HG03045 (cell line): ENCODE results near the gene MUC20.
"Not testable (repeated sequence)": the region's sequence is repeated elsewhere in the genome, so short reads cannot be mapped to it uniquely, and the experiment has no call there.

ENCODE experiments used
- ATAC-seq: cut with Tn5 transposase; IDR thresholded peaks from one replicate; pipeline ENCODE4 v1.9.1; 2021; ENCODE audit warnings: mild to moderate bottlenecking, moderate library complexity; ENCODE audit not compliant: unreplicated experiment

The MUC20 gene

DNA sequence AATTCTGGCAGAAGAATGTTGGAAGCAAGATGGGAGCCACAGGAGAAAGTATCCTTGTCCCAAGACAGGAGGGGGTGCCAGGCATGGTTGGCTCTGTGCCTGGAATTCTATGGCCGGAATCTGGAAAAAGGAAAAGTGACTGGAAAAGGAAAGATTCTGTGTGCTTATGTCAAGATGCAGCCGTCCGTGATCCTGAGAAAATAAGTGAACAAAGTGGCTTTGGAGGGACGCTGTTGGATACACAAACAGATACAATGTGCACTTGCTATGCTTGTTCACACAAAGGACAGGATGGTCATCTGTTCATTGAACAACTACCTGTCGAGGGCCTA, 28.5 kb upstream of the MUC20 start:
- no peak for ATAC-seq

DNA sequence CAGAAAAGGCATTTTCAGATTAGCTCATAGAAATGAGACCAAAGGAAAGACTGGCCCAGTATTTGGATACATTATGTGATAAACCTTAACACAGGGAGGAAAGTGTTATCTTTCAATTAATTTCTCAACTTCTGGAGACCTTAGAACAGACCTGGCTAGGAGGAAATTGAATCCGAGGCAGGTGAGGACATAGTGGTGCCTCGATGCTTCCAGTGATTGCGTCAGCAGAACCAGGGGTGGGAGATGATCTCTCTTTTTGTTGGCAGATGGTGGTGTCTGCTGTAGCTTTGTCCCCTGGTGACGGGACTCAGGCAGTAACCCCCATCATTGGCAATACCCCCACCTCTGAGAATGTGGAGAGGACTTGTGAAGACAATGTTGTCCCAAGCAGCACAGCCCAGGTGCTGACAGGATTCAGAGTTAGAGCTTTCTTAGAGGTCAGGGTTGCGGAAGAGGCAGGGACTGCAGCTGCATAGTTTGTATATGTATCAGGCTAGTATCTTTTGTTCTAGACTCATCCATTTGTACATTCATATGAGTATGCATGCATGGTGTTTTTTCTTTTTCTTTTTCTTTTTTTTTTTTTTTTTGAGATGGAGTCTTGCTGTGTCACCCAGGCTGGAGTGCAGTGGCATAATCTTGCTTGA, 27.9 kb upstream of the MUC20 start:
- no peak for ATAC-seq

- ATAC-seq: no peak
Measured at GRCh38 chr3:195693428-195694216, 27.2 kb upstream of the MUC20 start.

- not testable (repeated sequence) for ATAC-seq
Measured at GRCh38 chr3:195694217-195695076, 26.3 kb upstream of the MUC20 start.

- ATAC-seq: no peak
Measured at GRCh38 chr3:195696632-195697278, 24.0 kb upstream of the MUC20 start.

DNA sequence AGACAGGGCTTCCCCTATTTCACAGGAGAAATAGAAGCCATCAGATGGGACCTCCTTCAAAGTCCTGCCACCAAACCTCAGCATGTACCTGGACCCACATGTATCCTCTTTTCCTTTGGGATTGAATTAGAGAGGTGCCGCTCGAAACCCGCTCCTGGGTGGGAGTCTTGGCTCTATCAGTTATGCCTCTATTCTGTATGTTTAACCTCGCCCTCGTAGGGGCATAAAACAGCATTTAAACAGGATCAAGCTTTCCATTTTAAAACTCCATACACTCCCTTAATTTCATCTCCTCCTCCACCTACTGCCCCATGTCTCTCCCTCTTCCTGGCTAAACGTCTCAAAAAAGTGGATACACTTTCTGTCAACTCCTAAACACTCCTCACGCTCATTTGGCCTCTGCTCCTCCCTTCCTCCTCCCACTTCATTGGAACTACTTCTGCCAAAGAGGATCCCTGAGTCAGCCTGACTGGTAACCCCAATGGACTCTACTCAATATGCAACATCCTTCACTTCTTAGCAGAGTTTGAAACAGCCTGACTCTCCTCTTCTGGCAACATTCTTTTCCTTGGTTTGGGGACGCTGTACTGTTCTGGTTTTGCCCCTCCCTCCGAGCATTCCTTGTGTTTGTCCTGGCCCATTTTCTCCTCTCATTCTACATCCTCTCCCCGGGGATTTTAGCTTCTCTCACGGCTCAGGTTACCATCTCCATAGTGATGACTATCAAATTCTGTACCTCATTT, 23.0 kb upstream of the MUC20 start:
- ATAC-seq: no peak

DNA sequence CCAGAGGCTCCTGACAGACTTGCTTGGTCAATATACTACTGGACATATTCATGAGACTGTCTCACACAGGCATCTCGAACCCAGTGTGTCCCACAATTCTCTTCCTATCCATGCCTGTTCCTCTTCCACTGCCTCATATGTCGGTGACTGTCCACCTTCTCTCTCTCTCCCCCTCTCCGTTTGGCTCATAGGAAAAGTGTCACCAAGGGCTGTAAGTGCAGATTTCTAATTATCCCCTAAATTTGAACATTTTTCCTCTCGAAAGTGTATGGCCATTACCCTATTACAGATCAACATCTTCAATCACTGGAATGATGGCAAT, 22.5 kb upstream of the MUC20 start:
- ATAC-seq: no peak

DNA sequence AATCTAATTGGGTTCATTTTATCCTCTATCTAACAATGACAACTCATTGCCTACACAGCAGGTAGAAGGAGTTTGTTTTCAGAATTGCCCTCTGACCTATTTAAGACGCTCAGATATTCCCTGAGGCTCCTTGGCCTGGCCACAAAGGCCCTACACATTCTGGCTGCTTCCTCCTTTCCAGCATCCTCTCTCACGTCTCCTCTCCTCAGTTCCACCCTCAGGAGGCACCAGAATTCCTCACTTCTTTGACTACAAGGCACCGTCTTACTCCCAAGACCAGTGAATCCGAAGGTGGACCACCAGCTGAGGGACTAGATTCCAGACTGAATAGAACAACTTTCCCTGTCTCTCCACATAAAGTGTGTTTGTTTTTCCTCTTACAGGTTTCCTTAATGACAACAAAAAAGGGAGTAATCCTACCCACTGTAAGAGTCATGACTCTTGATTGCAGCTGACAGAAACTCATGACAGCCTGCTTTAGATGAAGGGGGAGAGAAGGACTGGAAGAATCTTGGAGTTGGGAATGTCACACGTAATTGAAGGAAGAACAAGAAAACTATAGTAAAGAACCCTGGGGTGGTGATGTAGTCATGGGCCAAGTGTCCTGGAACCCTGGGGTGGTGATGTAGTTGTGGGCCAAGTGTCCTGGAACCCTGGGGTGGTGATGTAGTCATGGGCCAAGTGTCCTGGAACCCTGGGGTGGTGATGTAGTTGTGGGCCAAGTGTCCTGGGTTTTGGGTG, 22.0 kb upstream of the MUC20 start:
- no peak for ATAC-seq

DNA sequence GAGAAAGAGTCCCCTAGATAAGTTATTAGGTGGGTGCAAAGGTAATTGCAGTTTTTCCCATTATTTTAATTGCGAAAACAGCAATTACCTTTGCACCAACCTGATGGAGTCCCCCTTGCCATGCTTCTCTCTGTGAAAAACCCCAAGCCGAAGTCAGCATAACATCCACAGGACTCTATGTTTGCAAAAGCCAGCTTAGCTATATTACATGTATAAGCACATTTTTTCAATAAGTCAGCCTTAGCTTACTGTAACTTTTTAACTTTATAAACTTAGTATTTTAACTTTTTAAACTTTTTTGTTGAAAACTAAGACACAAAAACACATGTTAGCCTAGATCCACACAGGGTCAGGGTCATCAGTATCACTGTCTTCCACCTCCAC, 21.4 kb upstream of the MUC20 start:
- ATAC-seq: no peak

DNA sequence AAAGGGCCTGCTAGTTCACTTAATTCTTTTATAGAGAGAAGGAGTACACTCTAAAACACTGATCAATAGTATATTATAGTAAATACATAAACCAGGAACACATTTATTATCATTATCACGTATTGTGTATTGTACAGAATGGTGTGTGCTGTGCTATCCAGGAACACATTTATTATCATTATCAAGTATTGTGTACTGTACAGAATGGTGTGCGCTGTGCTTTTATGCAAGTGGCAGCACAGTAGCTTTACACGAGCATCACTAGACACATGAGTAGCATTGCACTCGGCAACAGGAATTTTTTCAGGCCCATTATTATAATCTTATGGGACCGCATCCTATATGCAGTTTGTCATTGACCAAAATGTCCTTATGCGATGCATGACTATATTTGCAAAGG, 20.9 kb upstream of the MUC20 start:
- no peak for ATAC-seq

DNA sequence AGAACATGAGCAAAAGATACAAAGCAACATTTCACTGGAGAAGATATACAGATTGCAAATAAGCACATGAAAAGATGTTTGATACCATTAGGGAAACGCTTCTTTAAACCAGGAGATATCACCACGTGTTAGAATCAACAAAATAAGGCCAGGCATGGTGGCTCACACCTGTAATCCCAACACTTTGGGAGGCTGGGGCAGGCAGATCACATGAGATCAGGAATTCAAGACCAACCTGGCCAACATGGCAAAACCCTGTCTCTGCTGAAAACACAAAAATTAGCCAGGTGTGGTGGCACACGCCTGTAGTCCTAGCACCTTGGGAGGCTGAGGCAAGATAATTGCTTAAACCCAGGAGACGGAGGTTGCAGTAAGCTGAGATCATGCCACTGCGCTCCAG, 20.5 kb upstream of the MUC20 start:
- ATAC-seq: no peak

GRCh38 chr3:195701042-195701915, 19.5 kb upstream of the MUC20 start:
- ATAC-seq: no peak

GRCh38 chr3:195703776-195704175, 17.0 kb upstream of the MUC20 start:
- no peak for ATAC-seq

DNA sequence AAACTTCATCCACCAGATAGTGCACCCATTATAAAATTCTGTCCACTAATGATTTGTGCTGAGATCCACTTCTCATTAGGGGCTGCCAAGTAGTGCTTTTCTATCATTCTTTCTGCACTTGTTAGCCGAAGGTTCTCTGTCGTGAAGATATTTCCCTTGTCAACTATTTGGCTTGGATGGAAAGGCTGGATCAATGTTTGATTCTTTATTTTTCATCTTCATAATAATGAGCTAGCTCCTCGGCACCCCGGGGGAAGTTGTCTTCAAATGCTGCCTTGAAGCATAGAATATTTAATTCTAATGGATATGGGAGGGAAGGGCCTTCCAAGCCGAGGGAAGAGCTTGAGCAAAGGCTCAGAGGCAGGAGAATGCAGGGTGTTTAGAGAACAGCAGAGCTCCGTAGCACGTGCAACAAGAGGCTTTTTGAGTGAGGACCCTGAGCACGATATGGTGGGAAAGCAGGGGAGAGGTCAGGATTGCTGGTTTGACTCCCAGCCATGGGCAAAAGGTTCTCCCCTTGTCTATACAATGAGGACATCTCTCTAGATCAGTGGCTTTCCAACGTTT, 16.3 kb upstream of the MUC20 start:
- no peak for ATAC-seq

GRCh38 chr3:195705081-195705991, 15.4 kb upstream of the MUC20 start:
- ATAC-seq: no peak

- no peak for ATAC-seq
Measured at GRCh38 chr3:195708061-195708460, 12.7 kb upstream of the MUC20 start.

DNA sequence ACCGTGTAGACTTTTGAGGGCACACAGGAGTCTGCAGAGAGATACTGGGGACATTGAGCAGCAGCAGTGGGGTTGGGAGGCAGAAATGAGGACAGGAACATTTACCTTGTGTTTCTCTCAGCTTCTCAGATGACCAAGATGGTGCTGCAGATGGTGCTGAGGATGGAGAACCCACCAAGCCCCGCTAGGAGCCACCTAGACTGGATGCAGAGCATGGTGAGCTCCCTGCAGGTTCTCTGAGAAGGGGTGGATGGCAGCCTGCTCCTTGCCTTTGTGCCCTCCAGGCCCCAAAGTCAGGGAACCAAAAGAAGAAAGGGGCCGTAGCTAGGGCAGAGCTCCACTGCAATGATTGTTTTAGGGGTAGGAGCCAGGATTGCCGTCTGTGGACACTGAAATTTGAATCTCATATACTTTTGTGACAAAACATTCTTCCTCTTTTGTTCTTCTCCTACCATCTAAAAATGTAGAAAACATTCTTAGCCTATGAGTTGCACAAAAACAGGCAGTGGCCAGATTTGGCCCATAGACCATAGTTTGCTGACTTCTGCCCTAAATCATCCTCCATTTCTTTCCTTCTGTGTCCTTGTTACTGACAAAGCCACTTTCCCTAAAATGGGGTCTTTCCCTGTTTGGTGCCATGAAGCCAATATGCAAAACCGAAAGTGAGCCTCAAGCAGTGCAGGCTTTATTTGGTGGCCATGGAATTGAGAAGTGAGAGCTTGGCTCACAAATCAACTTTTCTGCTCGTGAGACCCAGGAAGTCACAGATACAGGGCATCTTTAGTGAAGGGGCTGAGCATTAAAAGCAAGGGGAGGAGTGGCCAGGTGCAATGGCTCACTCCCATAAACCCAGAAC, 11.9 kb upstream of the MUC20 start:
- ATAC-seq: no peak
